ENCODE results near the gene OSBPL5. TPM values are rescaled to one million over a fixed set of nuclear protein-coding genes. Genes with fewer than 3 reads are reported as not detected.
"Not testable (repeated sequence)": the region's sequence is repeated elsewhere in the genome, so short reads cannot be mapped to it uniquely, and the experiment has no call there.

OSBPL5 gene
- total RNA-seq, 1 experiment from 2014 or later = 4.1 TPM

- DNase-seq (ENCODE audit: low read depth) = no peak
These were observed 43.0 kb downstream of the OSBPL5 start for GRCh38 chr11:3121931-3122774.

GRCh38 chr11:3121416-3121815 lies 43.7 kb downstream of the OSBPL5 start:
- DNase-seq (ENCODE audit: low read depth) = no peak

- no peak for DNase-seq (ENCODE audit: low read depth)
These were observed 44.9 kb downstream of the OSBPL5 start for GRCh38 chr11:3120071-3120792.

- no peak for DNase-seq (ENCODE audit: low read depth)
These were observed 45.8 kb downstream of the OSBPL5 start for GRCh38 chr11:3119141-3119821.

- DNase-seq (ENCODE audit: low read depth) = no peak
These were observed 49.8 kb downstream of the OSBPL5 start for GRCh38 chr11:3115321-3115720.

GRCh38 chr11:3113661-3114060 lies 51.4 kb downstream of the OSBPL5 start:
- not testable (repeated sequence) for DNase-seq (ENCODE audit: low read depth)

- DNase-seq (ENCODE audit: low read depth) = no peak
These were observed 53.0 kb downstream of the OSBPL5 start for GRCh38 chr11:3111919-3112690.

GRCh38 chr11:3111466-3111865 lies 53.6 kb downstream of the OSBPL5 start:
- DNase-seq (ENCODE audit: low read depth) = no peak

- peak; percentile 62 for DNase-seq (ENCODE audit: low read depth)
These were observed 55.0 kb downstream of the OSBPL5 start for GRCh38 chr11:3109921-3110706.

GRCh38 chr11:3109434-3109833 lies 55.7 kb downstream of the OSBPL5 start:
- no peak for DNase-seq (ENCODE audit: low read depth)

- no peak for DNase-seq (ENCODE audit: low read depth)
These were observed 56.9 kb downstream of the OSBPL5 start for GRCh38 chr11:3108183-3108721.

GRCh38 chr11:3107608-3108182 lies 57.4 kb downstream of the OSBPL5 start:
- DNase-seq (ENCODE audit: low read depth) = no peak

GRCh38 chr11:3106736-3107524 lies 58.2 kb downstream of the OSBPL5 start:
- DNase-seq (ENCODE audit: low read depth) = no peak

GRCh38 chr11:3105791-3106735 lies 59.0 kb downstream of the OSBPL5 start:
- no peak for DNase-seq (ENCODE audit: low read depth)

GRCh38 chr11:3104961-3105790 lies 59.9 kb downstream of the OSBPL5 start:
- no peak for DNase-seq (ENCODE audit: low read depth)

GRCh38 chr11:3104051-3104714 lies 60.9 kb downstream of the OSBPL5 start:
- peak; percentile 1 for DNase-seq (ENCODE audit: low read depth)

- DNase-seq (ENCODE audit: low read depth) = no peak
These were observed 62.0 kb downstream of the OSBPL5 start for GRCh38 chr11:3103076-3103475.

All from Daoy (cell line).